Measurements from ENCODE around the gene CTF1.
"Not testable (repeated sequence)": the region's sequence is repeated elsewhere in the genome, so short reads cannot be mapped to it uniquely, and the experiment has no call there.

- TF ChIP-seq POLR2A (IDR thresholded peaks at IDR 0.05; ENCODE audit: borderline replicate concordance, extremely low read depth, insufficient read depth, insufficient read length); CEBPB (IDR thresholded peaks at IDR 0.05; ENCODE audit: low read depth); CTCF (IDR thresholded peaks at IDR 0.05 in 2 of 3, conservative IDR thresholded peaks at IDR 0.05 in 1 of 3; ENCODE audit: borderline replicate concordance in 1 of 3, insufficient read depth in 1 of 3, low read depth in 2 of 3, low read length in 2 of 3); EZH2phosphoT487 (IDR thresholded peaks at IDR 0.05; ENCODE audit: borderline replicate concordance); REST (IDR thresholded peaks at IDR 0.05; ENCODE audit: low read depth); JUND (IDR thresholded peaks at IDR 0.05); EZH2 (IDR thresholded peaks at IDR 0.05); POLR2AphosphoS5 (IDR thresholded peaks at IDR 0.05; ENCODE audit: low read depth, low read length): not testable (repeated sequence)
- TF ChIP-seq, protein P1, sequence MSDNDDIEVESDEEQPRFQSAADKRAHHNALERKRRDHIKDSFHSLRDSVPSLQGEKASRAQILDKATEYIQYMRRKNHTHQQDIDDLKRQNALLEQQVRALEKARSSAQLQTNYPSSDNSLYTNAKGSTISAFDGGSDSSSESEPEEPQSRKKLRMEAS (IDR thresholded peaks at IDR 0.05) = not testable (repeated sequence)
Measured at GRCh38 chr16:30863178-30863577, 33.2 kb upstream of the CTF1 start.

All from HCT116 (cell line).